Heart right ventricle (tissue), 16 donors: ENCODE results near the gene POLA2. TPM values are rescaled to one million over a fixed set of nuclear protein-coding genes. Genes with fewer than 3 reads are reported as not detected.
"Not testable (repeated sequence)": the region's sequence is repeated elsewhere in the genome, so short reads cannot be mapped to it uniquely, and the experiment has no call there.

Experiments
- ATAC-seq, 8 donors: fragments of 200-7000 bp; cut with Tn5 transposase; one replicate each; pipeline ENCODE4 v1.9.1; 2020; ENCODE audit warnings: mild to moderate bottlenecking in 8 of 8, moderate library complexity in 8 of 8, moderate number of reproducible peaks in 1 of 8
- DNase-seq, 2 donors: peaks; one replicate each; pipeline ENCODE4 v3.0.0-alpha.2; 2020
- H3K27ac ChIP-seq, 10 donors: fragments of 200-600 bp; sonication (generic) in 2 of 10; one replicate each; pipeline versions ENCODE4 v1.5.0 to v1.8.0; 2020 to 2022; ENCODE audit warnings: mild to moderate bottlenecking in 3 of 10
- H3K27me3 ChIP-seq, 7 donors: fragments of 200-600 bp; one replicate each; pipeline ENCODE4 v1.8.0; 2021 to 2022; ENCODE audit warnings: mild to moderate bottlenecking in 2 of 7
- H3K36me3 ChIP-seq, 9 donors: fragments of 200-600 bp; sonication (generic) in 1 of 9; one replicate each; pipeline versions ENCODE4 v1.5.0 to v1.8.0; 2020 to 2022; ENCODE audit warnings: mild to moderate bottlenecking in 2 of 9
- H3K4me1 ChIP-seq, 9 donors: fragments of 200-600 bp; sonication (generic) in 1 of 9; one replicate each; pipeline versions ENCODE4 v1.5.0 to v1.8.0; 2020 to 2022; ENCODE audit warnings: mild to moderate bottlenecking in 4 of 9
- H3K4me3 ChIP-seq, 10 donors: fragments of 200-600 bp; sonication (generic) in 2 of 10; one replicate each; pipeline versions ENCODE4 v1.5.0 to v1.8.0; 2020 to 2022; ENCODE audit warnings: mild to moderate bottlenecking in 7 of 10, moderate library complexity in 2 of 10
- H3K9me3 ChIP-seq, 11 donors: fragments of 200-600 bp in 10 of 11; sonication (generic) in 2 of 11; one replicate each; pipeline versions ENCODE4 v1.5.0 to v1.8.0; 2013 to 2022; ENCODE audit warnings: mild to moderate bottlenecking in 2 of 11, control low read depth in 1 of 11, moderate library complexity in 1 of 11
- WGBS, 2 donors: extraction: QIAGEN DNeasy Blood & Tissue Kit; methylation state at CpG; one replicate each; pipeline ENCODE4 v1.1.7; 2013; ENCODE audit warnings: inconsistent platforms in 1 of 2; 5-methylcytosine and 5-hydroxymethylcytosine counted together
- intact Hi-C, 10 donors: fragments of 100-400 bp; cut with DNase I; formaldehyde crosslinking; loops; one replicate each; pipeline versions ENCODE4 v1.11.1 to v1.14.2; 2022
- polyA plus RNA-seq, 2 donors: library from polyadenylated mRNA; stranded (reverse); fragments of 200-250 nt; gene quantifications; one replicate each; pipeline ENCODE4 v1.2.3, GENCODE V29; 2013
- total RNA-seq, 10 donors: library from RNA; stranded (reverse); fragmentation: NEBNext Ultra II Directional in 3 of 10; extraction: Animal tissue kit (Norgen Biotek cat#: 25700) in 3 of 10; gene quantifications; one replicate each; pipeline versions ENCODE4 v1.2.1 to v1.2.4, GENCODE V29; 2021 to 2023
- TF ChIP-seq, protein P1 (sequence below), 9 donors: fragments of 200-600 bp; sonication (generic) in 2 of 9; IDR thresholded peaks; one replicate each; pipeline versions ENCODE4 v1.5.0 to v1.8.0; 2021 to 2022; ENCODE audit warnings: antibody characterized with exemption in 9 of 9, mild to moderate bottlenecking in 5 of 9, moderate library complexity in 1 of 9
- donor health status: Arrhythmogenic right ventricular cardiomyopathy.
- donor health status: ischemic (EF 13 %, LVEDD 7.1; RV severe dilation, severe dysfunction).
- donor health status: healthy with polysubstance abuse.
- donor health status: DM: no; HTN: yes; CAD: no.
- donor health status: DM: no; HTN: no; CAD: no.
- donor health status: ischemic (EF 25% LVEDD 6.9; RV normal size, moderate dysfunction).
- donor health status: ischemic (EF 25% LVEDD 5.7; RV mildly dilated, moderate dysfunction).
- donor health status: healthy.
- donor health status: DM: yes; HTN: yes; CAD: no.
- donor health status: Ischemic cardiomyopathy.
- donor health status: ischemic (EF 35%, LVEDD 5.7; RV mildly dilated, moderate dysfunction).
- donor health status: nonischemic (EF 11% LVEDD 7.7; RV severe dilation, severe dysfunction).
- donor health status: DM: yes; HTN: yes; CAD: no.
- donor health status: PGD.
- donor health status: ischemic (EF 29% LVEDD 5.4; RV normal size, mild dysfunction).
- donor health status: nonischemic (EF 23%, LVEDD 6.1; RV moderate dilation, normal function).

The POLA2 gene
- total and polyA plus RNA-seq, 12 donors, result 2.3 to 9.4 (median 4.0) TPM

DNA sequence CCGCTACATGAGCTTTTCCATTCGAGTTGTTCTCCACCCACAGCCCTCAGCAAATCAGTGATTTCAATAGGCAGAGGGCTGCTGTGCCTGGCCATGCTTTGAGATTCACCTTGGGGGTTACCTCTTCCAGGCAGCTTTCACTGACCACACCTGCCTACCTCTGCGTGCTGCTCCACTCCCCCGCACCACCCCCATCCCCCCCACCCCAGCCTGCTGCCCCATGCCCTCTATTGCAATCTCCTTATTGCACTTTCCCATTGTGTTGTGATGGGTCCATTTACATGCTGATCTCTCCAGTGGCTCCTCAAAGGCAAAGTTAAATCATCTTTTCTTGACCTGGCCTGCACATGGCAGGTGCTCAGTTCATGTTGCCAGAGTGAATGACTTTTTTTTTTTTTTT is 18.0 kb upstream of the POLA2 start:
- DNase-seq, result no peak
- H3K4me1 ChIP-seq, result no peaks in the 10 kb centered on the region
- H3K27ac ChIP-seq, result no peak overlapping the region
- TF ChIP-seq, protein P1, sequence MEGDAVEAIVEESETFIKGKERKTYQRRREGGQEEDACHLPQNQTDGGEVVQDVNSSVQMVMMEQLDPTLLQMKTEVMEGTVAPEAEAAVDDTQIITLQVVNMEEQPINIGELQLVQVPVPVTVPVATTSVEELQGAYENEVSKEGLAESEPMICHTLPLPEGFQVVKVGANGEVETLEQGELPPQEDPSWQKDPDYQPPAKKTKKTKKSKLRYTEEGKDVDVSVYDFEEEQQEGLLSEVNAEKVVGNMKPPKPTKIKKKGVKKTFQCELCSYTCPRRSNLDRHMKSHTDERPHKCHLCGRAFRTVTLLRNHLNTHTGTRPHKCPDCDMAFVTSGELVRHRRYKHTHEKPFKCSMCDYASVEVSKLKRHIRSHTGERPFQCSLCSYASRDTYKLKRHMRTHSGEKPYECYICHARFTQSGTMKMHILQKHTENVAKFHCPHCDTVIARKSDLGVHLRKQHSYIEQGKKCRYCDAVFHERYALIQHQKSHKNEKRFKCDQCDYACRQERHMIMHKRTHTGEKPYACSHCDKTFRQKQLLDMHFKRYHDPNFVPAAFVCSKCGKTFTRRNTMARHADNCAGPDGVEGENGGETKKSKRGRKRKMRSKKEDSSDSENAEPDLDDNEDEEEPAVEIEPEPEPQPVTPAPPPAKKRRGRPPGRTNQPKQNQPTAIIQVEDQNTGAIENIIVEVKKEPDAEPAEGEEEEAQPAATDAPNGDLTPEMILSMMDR (IDR thresholded peaks at IDR 0.05), result no peak
- WGBS, 2 donors, result 43 to 64% methylated on average over 4 of the region's 4 CpGs
- ATAC-seq, result no peak
- no peak overlapping the region for H3K4me3 ChIP-seq
- peaks cover 0 to 14% (median 0%) of the 10 kb centered on the region in 11 donors for H3K9me3 ChIP-seq
- peaks cover 0 to 7% (median 0%) of the 10 kb centered on the region in 7 donors for H3K27me3 ChIP-seq
- intact Hi-C loops, result no loop called here
- no peaks in the 10 kb centered on the region for H3K36me3 ChIP-seq

DNA sequence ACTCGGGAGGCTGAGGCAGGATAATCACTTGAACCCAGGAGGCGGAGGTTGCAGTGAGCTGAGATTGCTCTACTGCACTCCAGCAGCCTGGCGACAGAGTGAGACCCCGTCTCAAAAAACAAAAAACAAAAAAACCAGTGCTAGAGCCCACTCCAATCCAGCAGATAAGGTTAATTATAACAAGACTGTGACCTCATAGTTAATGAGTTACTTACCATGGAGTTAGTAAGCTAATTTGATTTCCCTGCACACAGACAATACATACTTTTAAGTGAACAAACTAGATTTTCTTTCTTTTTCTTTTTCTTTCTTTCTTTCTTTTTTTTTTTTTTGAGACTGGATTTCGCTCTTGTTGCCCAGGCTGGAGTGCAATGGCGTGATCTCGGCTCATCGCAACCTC is 16.7 kb upstream of the POLA2 start:
- 93 to 95% methylated on average over 8 of the region's 8 CpGs for WGBS, 2 donors
- H3K4me3 ChIP-seq, H3K27me3 ChIP-seq, DNase-seq, intact Hi-C loops, H3K27ac ChIP-seq, H3K36me3 ChIP-seq, H3K4me1 ChIP-seq, ATAC-seq: not testable (repeated sequence)
- H3K9me3 ChIP-seq, result peaks cover 0 to 14% (median 0%) of the 10 kb centered on the region in 11 donors

DNA sequence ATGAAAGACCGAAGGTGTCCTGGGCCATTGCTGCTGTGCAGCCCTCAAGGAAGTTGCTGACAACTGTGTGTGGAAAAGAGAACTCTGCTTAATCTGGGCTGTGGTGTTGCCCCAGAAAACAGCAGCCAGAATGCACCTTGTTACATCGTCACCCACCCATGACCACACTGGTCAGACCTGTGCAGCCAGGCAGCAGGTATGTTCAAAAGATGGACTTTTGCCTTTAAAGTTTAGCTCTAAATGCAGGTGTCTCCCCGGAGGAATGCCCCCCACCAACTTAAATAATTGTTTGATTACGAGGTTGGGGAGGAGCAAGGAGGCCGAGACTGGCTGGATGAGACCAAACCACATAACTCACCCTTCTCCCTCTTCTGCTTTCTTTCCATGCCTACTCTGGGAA is 15.3 kb upstream of the POLA2 start:
- intact Hi-C loops, result no loop called here
- Histone ChIP-seq H3K9me3 (peaks cover 0 to 14% (median 0%) of the 10 kb centered on the region in 11 donors), H3K27me3 (peaks cover 0 to 5% (median 0%) of the 10 kb centered on the region in 7 donors), H3K4me3 (no peak overlapping the region), H3K36me3 (no peaks in the 10 kb centered on the region), H3K27ac (no peak overlapping the region), H3K4me1 (no peaks in the 10 kb centered on the region)
- ATAC-seq (no peak), DNase-seq (no peak)
- TF ChIP-seq, protein P1 (IDR thresholded peaks at IDR 0.05), result no peak
- 85 to 91% methylated on average over 5 of the region's 5 CpGs for WGBS, 2 donors

DNA sequence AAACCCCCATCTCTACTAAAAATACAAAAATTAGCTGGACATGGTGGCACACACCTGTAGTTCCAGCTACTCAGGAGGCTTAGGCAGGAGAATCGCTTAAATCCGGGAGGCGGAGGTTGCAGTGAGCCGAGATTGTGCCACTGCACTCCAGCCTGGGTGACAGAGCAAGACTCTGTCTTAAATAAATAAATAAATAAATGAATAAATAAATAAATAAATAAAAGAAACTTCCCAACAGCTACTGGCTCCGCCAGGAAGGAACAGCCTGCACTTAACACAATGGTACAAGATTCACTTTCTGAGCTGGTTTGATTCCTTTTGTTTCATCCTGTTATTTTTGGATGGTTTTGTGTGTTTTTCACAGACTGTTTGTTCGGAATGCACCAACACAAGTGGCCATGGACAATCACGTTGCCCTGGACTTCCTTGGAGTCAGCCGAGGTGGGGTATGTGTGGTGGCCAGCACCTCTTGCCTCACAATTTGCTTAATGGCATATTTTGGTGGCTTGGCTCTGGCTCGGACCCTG is 13.5 kb upstream of the POLA2 start:
- intact Hi-C loops, ATAC-seq: not testable (repeated sequence)
- 71 to 82% methylated on average over 9 of the region's 9 CpGs for WGBS, 2 donors

DNA sequence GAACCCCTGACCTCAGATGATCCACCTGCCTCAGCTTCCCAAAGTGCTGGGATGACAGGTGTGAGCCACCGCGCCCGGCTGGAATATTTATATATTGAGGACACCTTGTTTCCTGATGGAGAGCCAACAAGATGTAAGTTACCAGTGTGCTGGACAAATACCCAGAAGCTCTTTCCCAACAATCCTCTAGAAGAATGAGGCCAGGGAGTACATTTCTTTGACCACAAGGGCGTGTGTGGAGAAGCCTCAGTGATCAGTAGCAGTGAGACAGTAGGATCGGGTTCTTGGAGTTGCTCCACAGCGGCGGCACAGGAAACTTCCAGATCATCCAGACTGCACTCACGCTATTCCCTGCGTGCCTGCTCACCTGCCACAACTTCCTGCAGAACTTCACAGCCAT is 10.3 kb upstream of the POLA2 start:
- no peaks in the 10 kb centered on the region for H3K9me3 ChIP-seq
- no peaks in the 10 kb centered on the region for H3K4me1 ChIP-seq
- DNase-seq (no peak), ATAC-seq (no peak)
- no peaks in the 10 kb centered on the region for H3K36me3 ChIP-seq
- H3K27me3 ChIP-seq, result no peaks in the 10 kb centered on the region
- H3K4me3 ChIP-seq, result no peak overlapping the region
- TF ChIP-seq, protein P1 (IDR thresholded peaks at IDR 0.05), result no peak
- no peak overlapping the region for H3K27ac ChIP-seq
- WGBS, 2 donors, result 87% methylated on average over 9 of the region's 9 CpGs
- intact Hi-C loops, result loop anchor here in 3 of 10 donors (10.0 kb wide), 2 partner anchors 47 to 117 kb away; partner anchors contain the start of gene SYVN1 (in 2 of the 3)

More for the DNA sequence above, 13.5 kb upstream of the POLA2 start:
- not testable (repeated sequence) for H3K27ac ChIP-seq, H3K4me1 ChIP-seq, DNase-seq, H3K36me3 ChIP-seq, H3K27me3 ChIP-seq, H3K4me3 ChIP-seq, H3K9me3 ChIP-seq
